H7 (cell line): ENCODE data around the gene SLC9A4. TPM values are rescaled to one million over a fixed set of nuclear protein-coding genes. Genes with fewer than 3 reads are reported as not detected.
A peak's percentile ranks its signal among the peaks of the same experiment; 100 is the strongest.

ENCODE experiments used
- DNase-seq: peaks from one replicate; pipeline ENCODE4 v3.0.0; 2012
- H3K27me3 ChIP-seq: 2 replicates; pipeline ENCODE4 v1.6.0; 2011; ENCODE audit warnings: mild to moderate bottlenecking, low read length; ENCODE audit not compliant: control insufficient read depth, insufficient read depth
- H3K36me3 ChIP-seq: replicated peaks from 2 replicates; pipeline ENCODE4 v1.5.1; 2011; ENCODE audit warnings: low read length; ENCODE audit not compliant: control insufficient read depth, insufficient read depth
- H3K4me3 ChIP-seq: 2 replicates; pipeline ENCODE4 v1.5.1; 2011; ENCODE audit warnings: low read depth, mild to moderate bottlenecking, control low read depth, low read length, moderate library complexity; ENCODE audit not compliant: insufficient read depth
- total RNA-seq: library from RNA; depleted of rRNA; stranded (reverse); fragments of >200 nt; shearing (Covaris generic); gene quantifications from 2 replicates; pipeline ENCODE4 v1.2.3, GENCODE V29; 2014

Gene SLC9A4
- total RNA-seq, 1 experiment from 2014 or later: not detected

GRCh38 chr2:102478686-102479470, 5.9 kb downstream of the SLC9A4 start:
- DNase-seq: peak; percentile 25
- H3K4me3 ChIP-seq: no peak overlapping the region
- no peaks in the 10 kb centered on the region for H3K27me3 ChIP-seq
- H3K36me3 ChIP-seq: no peaks in the 10 kb centered on the region

GRCh38 chr2:102480285-102481195, 7.5 kb downstream of the SLC9A4 start:
- H3K4me3 ChIP-seq: no peak overlapping the region
- H3K36me3 ChIP-seq: no peaks in the 10 kb centered on the region
- DNase-seq: no peak
- no peaks in the 10 kb centered on the region for H3K27me3 ChIP-seq

- Histone ChIP-seq H3K4me3 (no peak overlapping the region), H3K27me3 (no peaks in the 10 kb centered on the region), H3K36me3 (no peaks in the 10 kb centered on the region)
- DNase-seq: no peak
Observed at GRCh38 chr2:102481931-102482330, 8.9 kb downstream of the SLC9A4 start.

GRCh38 chr2:102483086-102483485, 10.1 kb downstream of the SLC9A4 start:
- no peaks in the 10 kb centered on the region for H3K27me3 ChIP-seq
- no peak for DNase-seq
- no peak overlapping the region for H3K4me3 ChIP-seq
- no peaks in the 10 kb centered on the region for H3K36me3 ChIP-seq

- DNase-seq: no peak
- no peaks in the 10 kb centered on the region for H3K27me3 ChIP-seq
- no peaks in the 10 kb centered on the region for H3K36me3 ChIP-seq
- H3K4me3 ChIP-seq: no peak overlapping the region
Observed at GRCh38 chr2:102484310-102485061, 11.5 kb downstream of the SLC9A4 start.

- Histone ChIP-seq H3K27me3 (no peaks in the 10 kb centered on the region), H3K36me3 (no peaks in the 10 kb centered on the region), H3K4me3 (no peak overlapping the region)
- DNase-seq: no peak
Observed at GRCh38 chr2:102485147-102485785, 12.2 kb downstream of the SLC9A4 start.

GRCh38 chr2:102486941-102487702, 14.1 kb downstream of the SLC9A4 start:
- no peak for DNase-seq
- no peaks in the 10 kb centered on the region for H3K27me3 ChIP-seq

GRCh38 chr2:102487761-102488462, 14.9 kb downstream of the SLC9A4 start:
- Histone ChIP-seq H3K27me3 (no peaks in the 10 kb centered on the region), H3K36me3 (no peaks in the 10 kb centered on the region), H3K4me3 (no peak overlapping the region)
- no peak for DNase-seq

More at GRCh38 chr2:102486941-102487702, 14.1 kb downstream of the SLC9A4 start:
- H3K36me3 ChIP-seq: no peaks in the 10 kb centered on the region
- no peak overlapping the region for H3K4me3 ChIP-seq

GRCh38 chr2:102489646-102490045, 16.6 kb downstream of the SLC9A4 start:
- Histone ChIP-seq H3K36me3 (no peaks in the 10 kb centered on the region), H3K27me3 (no peaks in the 10 kb centered on the region), H3K4me3 (no peak overlapping the region)
- DNase-seq: no peak

GRCh38 chr2:102492006-102492405, 19.0 kb downstream of the SLC9A4 start:
- no peaks in the 10 kb centered on the region for H3K36me3 ChIP-seq
- no peaks in the 10 kb centered on the region for H3K27me3 ChIP-seq
- DNase-seq: no peak
- no peak overlapping the region for H3K4me3 ChIP-seq

GRCh38 chr2:102494570-102494969, 21.5 kb downstream of the SLC9A4 start:
- DNase-seq: no peak
- Histone ChIP-seq H3K4me3 (no peak overlapping the region), H3K27me3 (no peaks in the 10 kb centered on the region), H3K36me3 (no peaks in the 10 kb centered on the region)

- Histone ChIP-seq H3K36me3 (no peaks in the 10 kb centered on the region), H3K27me3 (no peaks in the 10 kb centered on the region), H3K4me3 (no peak overlapping the region)
- no peak for DNase-seq
Observed at GRCh38 chr2:102498414-102498813, 25.4 kb downstream of the SLC9A4 start.

- H3K36me3 ChIP-seq: no peaks in the 10 kb centered on the region
- no peaks in the 10 kb centered on the region for H3K27me3 ChIP-seq
- DNase-seq: no peak
- H3K4me3 ChIP-seq: no peak overlapping the region
Observed at GRCh38 chr2:102499558-102499957, 26.5 kb downstream of the SLC9A4 start.
